CD4-positive, alpha-beta T cell treated with Interferon gamma for 1 hour (primary cell): ENCODE data around the gene CAPN2.
"Not testable (repeated sequence)": the region's sequence is repeated elsewhere in the genome, so short reads cannot be mapped to it uniquely, and the experiment has no call there.

Source experiments
- DNase-seq: peaks from one replicate; pipeline ENCODE4 v3.0.0-alpha.2; 2020

The CAPN2 gene

DNA sequence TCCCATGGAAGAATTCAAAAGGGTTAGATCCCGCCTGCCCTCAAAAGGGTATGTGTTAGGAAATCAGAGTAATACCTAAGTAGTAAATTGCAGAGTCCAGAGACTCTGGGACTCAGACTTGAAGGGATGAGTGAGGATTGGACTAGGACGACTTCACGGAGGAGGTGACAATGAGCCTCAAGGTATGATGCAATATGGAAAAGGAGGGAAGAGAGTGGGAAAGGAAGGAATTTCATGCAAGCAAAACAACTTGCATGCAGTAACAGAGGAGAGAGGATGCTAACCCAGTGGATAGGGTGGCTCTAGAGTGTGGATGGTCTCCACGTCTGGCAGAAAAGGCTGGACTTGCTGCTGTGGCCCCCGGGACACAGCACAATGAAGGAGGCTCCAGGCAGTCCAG, 4.8 kb downstream of the CAPN2 start:
- DNase-seq: no peak

- DNase-seq: peak; percentile 31
These were observed 5.5 kb downstream of the CAPN2 start for GRCh38 chr1:223717695-223718363.

DNA sequence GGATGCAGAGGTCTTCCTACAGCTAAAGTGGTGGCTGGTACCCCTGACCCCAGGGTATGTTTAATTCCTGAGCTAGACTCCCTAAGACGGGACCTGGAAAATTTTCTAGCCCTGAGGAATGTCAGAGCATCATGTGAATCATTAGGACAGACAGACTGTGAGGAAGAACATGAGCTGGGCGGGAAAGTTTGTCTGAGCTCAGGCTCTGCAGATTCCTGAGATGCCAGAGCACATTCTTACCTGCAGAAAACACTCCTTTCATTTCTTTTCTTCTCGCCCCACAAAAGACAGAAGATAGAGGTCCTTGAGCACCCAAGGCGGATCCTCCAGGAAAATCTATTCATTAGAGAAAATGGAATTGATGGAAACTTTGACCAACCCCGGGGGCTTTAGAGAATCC, 6.5 kb downstream of the CAPN2 start:
- no peak for DNase-seq

DNA sequence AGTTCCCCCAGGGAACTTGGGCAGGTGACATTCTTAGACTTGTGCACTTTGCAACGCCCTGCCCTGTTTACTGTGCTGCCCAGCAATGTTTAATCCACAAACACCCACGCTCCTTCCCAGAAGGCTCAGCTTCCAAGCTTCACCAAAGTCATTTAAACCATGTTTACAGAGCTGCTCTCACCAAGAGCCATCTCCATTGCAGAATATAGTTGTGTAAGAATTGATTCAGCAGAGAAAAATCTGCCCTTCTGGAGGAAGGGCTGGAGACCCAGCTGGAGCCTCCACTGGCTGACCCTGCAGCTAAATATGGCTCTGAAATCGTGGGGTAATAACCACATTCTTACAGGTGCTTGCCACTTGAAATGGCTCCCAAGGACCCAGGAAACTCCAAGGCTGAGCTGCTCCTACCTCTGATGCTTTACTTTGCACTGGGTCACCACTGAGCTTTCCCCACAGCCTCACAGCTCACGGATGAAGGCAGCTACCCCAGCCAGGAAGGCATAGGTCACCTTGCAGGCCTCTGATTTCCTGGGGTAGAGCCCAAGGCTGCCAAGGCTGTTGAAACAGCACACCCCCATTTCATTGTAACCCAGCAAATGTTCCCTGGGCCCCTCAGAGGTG, 8.7 kb downstream of the CAPN2 start:
- DNase-seq: no peak

- no peak for DNase-seq
These were observed 9.6 kb downstream of the CAPN2 start for GRCh38 chr1:223721658-223722607.

GRCh38 chr1:223723351-223723904, 11.1 kb downstream of the CAPN2 start:
- DNase-seq: no peak

DNA sequence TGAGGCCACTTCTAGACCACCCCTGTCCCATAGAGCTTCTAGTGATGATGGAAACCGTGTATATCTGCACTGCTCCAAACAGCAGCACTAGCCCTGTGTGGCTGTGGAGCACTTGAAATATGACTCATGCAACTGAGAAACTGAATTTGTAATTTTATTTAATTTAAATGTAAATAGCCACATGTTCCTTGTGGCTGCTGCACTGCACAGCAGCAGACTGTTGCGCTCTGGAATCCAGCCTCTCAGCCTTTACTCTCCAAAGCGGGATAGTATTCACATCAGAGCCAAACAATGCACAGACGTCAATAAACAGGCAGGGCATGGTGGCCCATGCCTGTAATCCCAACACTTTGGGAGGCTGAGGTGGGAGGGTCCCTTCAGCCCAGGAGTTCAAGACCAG, 12.0 kb downstream of the CAPN2 start:
- no peak for DNase-seq

GRCh38 chr1:223725578-223725977, 13.2 kb downstream of the CAPN2 start:
- DNase-seq: no peak

- peak; percentile 88 for DNase-seq
These were observed 14.2 kb downstream of the CAPN2 start for GRCh38 chr1:223726380-223727001.

DNA sequence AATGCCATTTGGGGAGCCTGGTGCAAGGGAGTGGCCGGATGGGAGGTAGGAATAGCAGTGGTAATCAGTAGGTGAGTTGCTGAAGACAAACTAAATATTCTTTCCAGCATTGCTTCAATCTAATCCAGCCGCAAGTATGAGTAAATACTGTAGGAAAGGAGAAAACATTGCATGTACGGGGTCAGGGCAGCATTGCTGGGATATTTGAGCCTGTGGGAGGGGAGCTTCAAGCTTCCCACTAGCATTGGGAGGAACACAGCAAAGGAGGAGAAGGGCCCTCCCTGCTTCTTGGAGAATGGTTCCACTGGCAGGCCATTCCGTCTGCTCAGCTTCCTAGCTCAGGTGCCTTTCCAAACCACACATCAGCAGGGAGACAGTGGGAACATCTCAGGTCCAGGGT, 15.2 kb downstream of the CAPN2 start:
- DNase-seq: no peak

GRCh38 chr1:223729906-223730305, 17.6 kb downstream of the CAPN2 start:
- DNase-seq: no peak

GRCh38 chr1:223730479-223731132, 18.3 kb downstream of the CAPN2 start:
- DNase-seq: no peak

DNA sequence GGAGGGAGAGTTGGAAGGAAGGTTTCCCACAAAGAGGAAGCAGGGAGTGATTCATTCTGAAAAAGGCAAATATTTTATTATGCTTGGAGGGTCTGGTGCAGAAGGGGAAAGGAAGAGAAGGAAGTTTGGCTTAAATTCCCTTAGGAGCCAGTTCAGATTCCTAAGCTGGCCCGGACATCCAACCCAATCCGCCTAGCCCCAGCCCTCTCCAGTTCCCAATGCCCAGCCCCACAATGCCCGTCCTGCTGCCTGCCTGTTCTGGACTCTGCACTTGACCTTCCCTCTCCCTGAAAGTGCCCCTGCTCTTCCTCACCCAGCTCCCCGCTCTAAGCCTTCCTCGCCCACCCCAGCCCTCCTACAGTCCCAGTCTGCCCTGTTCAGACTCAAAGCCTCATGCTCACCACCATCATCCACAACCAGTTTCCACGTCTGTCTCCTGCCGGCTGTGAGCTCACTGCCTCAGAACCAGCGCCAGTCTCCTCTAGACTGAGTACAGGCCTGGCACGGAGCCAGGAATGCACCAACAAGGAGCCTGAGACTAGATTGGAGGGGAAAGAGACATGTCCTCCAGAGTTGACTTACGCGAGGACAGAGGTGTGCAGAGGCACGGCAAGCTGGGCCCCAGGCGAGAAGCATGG, 18.9 kb downstream of the CAPN2 start:
- no peak for DNase-seq

- no peak for DNase-seq
These were observed 20.9 kb downstream of the CAPN2 start for GRCh38 chr1:223732993-223733798.

- DNase-seq: no peak
These were observed 21.8 kb downstream of the CAPN2 start for GRCh38 chr1:223733898-223734852.

DNA sequence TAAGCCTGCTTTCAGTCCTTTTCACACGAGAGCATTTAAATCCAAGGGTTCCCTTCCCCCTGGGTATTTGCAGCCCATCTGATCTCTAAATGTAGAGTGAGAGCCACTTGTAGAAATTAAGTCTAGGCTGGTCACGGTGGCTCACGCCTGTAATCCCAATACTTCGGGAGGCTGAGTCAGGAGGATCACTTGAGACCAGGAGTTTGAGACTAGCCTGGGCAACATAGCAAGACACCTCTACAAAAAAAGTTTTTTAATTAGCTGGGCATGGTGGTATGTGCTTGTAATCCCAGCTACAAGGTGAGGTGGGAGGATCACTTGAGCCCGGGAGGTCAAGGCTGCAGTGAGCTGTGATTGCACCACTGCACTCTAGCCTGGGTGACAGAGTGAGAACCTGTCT, 24.3 kb downstream of the CAPN2 start:
- DNase-seq: not testable (repeated sequence)

DNA sequence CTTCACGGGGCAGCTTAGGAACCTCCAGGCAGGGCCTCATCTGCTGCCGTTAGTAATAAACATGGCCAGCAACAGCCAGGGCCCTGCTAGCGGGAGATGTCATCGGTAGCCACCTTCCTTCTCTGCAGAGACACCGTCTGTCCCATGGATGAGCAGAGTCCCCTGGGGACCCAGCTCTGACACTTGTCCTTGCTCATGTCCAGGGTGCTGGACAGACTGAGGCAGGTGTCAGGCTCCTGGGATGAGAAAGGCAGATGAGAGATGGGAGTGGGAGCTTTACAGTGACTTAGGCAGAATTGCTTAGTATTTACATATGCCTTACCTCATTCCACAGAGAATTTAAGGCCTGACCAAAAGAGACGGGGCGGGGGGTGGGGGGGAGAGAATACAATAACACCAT, 25.0 kb downstream of the CAPN2 start:
- DNase-seq: no peak

DNA sequence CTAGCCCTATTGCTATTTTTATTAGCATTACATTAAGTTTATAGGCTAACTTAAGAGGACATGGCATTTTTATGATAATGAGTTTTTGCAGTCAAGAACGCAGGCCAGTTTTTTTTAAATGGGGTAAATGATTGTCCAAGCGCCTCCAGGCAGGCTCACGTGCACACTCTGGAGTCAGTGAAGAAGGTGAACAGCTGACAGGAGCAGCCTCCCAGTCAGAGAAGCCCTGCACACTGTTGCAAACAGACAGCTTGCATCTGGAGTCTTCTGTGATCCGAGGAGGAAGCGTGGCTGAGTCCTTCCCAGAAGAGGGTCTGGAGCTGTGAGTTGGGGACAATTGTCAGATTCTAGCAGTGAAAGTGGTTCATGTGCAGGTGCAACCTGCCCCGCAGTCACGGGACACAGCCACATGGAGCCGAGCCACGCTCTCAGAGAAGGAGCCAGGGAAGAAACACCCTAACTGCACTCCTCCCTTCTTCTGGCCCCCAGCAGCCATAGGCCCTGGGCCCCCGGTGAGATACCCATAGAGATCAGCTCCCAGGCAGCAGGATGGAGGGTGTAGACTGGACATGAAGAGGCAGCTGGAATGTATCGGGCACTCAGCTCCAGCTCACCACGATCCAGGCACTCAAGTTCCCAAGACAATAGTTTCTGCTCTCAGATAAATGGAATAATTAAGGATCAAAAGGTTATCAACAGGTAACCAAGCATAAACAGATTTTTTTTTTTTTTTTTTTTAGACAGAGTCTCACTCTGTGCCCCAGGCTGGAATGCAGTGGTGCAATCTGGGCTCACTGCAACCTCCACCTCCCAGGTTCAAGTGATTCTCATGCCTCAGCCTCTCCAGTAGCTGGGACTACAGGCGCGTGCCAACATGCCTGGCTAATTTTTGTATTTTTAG, 26.4 kb downstream of the CAPN2 start:
- no peak for DNase-seq
